22Rv1 (cell line): ENCODE measurements around the gene KLK2.
A peak's percentile ranks its signal among the peaks of the same experiment; 100 is the strongest.

Source experiments
- H3K27ac ChIP-seq: fragments of 450-650 bp; 2 replicates; pipeline ENCODE4 v1.5.1; 2017
- CTCF ChIP-seq: fragments of 450-650 bp; IDR thresholded peaks from 2 replicates; pipeline ENCODE4 v1.5.1; 2017; ENCODE audit warnings: mild to moderate bottlenecking
- ZFX ChIP-seq: fragments of 450-650 bp; IDR thresholded peaks from 2 replicates; pipeline ENCODE4 v1.6.1; 2017; ENCODE audit warnings: antibody characterized with exemption, borderline replicate concordance

Gene KLK2

DNA sequence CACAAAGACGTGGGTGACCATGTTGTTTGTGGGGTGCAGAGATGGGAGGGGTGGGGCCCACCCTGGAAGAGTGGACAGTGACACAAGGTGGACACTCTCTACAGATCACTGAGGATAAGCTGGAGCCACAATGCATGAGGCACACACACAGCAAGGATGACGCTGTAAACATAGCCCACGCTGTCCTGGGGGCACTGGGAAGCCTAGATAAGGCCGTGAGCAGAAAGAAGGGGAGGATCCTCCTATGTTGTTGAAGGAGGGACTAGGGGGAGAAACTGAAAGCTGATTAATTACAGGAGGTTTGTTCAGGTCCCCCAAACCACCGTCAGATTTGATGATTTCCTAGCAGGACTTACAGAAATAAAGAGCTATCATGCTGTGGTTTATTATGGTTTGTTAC lies 5.6 kb downstream of the KLK2 start:
- H3K27ac ChIP-seq, result peak overlapping the region; percentile 100
- no peak for TF ChIP-seq CTCF
- no peak for TF ChIP-seq ZFX

DNA sequence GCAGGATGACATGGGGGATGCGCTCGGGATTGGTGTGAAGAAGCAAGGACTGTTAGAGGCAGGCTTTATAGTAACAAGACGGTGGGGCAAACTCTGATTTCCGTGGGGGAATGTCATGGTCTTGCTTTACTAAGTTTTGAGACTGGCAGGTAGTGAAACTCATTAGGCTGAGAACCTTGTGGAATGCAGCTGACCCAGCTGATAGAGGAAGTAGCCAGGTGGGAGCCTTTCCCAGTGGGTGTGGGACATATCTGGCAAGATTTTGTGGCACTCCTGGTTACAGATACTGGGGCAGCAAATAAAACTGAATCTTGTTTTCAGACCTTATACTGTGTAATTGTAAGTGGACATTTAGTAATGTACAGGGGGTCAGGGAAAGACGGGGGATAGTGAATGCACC lies 7.0 kb downstream of the KLK2 start:
- TF ChIP-seq CTCF, result no peak
- TF ChIP-seq ZFX, result no peak
- H3K27ac ChIP-seq, result peak overlapping the region; percentile 100

DNA sequence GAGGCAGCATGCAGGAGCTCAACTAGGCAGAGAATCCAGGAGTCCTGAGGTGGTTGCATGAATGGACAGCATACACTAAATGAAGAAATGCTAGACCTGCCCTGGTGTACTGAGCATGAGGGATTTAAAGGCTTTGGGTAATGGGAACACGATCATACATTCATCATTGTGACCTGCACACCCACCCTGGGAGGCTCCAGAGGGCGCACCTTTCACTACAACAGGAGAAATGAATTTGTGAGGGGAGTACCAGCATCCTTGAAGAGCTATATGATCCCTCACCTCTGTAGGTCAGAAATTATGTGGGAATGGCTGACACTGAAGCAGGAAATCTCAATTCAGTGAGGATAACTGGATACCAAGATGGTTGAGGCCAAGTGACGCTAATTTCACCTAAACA lies 8.9 kb downstream of the KLK2 start:
- no peak for TF ChIP-seq CTCF
- TF ChIP-seq ZFX, result no peak
- H3K27ac ChIP-seq, result peak overlapping the region; percentile 100

DNA sequence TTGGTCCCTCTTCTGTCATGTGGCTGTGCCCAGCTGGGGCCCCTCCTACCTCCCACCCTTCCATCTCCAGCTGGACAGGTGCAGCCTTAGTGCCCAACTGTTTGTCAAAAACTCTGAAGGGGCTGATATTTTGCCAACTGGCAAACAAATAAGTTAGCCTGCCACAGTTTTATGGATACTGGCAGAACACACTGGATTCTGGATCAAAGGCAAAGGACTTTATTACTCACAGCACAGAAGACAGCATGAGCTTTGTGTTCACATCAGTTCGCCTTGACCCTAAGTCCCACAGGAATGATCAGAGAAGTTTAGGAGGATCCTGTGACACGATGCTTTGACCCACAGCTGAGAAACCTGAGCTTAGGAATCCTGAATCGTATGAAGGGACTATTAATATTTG lies 16.4 kb downstream of the KLK2 start:
- TF ChIP-seq CTCF (no peak), ZFX (no peak)
- peak overlapping the region; percentile 99 for H3K27ac ChIP-seq

DNA sequence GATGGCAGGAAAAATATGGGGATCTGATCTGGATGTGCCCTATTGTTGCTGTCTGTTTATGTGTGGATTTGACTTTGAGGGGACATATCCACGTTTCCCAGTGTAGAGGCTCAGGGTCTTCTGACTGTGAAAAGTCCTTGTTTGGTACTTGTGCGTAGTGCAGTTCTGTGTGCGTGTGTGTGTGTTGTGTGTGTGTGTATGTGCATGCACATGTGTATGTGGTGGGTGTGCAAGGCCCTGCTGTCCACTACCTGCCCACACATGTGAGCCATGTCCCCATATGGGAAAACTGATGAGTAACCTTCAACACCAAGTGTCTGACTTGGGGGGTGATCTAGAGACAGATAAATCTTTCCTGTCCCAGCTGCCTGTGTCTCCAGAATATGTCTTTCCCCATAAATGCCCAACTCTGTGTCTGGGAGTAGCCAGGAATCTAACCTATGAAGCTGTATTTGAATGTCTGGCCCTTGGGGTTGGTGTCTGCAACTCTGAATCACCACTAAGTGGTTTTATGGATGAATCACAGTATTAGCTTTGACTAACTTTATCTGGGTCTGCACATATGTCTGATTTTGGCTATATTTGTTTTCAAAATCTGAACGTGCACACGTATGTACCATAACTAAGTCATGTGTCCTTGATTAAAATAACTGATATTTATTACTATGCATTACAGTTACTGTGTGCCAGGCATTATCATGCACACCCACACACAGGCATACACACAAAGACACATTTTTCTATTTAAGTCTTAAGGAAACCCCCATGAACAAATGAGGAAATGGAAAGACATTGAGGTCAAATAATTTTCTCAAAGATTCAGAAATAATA lies 17.4 kb downstream of the KLK2 start:
- TF ChIP-seq CTCF, result no peak
- no peak for TF ChIP-seq ZFX
- H3K27ac ChIP-seq, result peak overlapping the region; percentile 99

DNA sequence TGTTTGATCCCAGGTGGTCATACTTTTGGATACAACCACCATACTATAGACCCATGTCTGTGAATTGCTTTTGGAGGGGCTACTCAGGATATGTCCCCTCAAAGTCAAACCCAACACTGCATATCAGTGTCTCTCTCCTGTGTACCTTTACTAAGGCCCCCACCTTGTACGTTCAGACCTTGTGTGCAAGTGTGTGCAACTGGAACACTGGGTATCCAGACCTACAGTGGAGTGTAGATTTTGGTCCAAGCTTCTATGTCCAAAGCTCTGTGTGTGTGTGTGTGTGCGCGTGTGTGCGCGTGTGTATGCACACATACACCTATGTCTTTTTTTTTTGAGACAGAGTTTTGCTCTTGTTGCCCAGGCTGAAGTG lies 18.0 kb downstream of the KLK2 start:
- TF ChIP-seq ZFX (no peak), CTCF (no peak)
- H3K27ac ChIP-seq, result peak overlapping the region; percentile 99

DNA sequence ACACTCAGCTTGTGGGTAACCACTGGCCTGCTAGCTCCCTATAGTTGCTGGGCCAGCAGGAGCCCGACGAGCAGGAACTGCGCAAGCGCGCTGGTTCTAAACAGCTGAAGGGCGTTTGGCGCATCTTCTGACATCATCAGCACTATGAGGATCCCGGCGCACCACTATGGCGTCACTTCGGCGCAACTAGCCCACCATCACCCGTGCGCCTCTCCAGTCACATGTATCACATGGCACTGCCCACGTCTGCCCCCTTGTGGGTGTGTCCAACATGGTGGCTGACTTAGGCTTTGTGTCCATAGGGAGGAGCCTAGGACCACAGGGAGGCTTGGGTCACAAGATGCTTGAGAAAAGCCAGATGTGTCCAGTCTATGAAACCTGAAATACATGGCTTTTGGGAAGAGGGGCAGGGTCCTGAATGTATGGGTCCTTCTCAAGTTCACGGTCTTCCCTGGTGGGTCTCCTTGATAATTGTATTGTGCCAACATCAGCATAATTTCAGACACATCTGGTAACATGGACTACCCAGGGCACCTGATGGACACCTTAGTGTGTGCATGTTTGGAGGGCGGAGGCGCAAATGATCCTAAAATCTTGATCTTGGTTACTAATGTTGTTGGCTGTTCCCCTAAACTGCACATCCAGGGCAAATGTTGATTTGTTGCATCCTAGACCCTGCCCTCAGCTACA lies 20.0 kb downstream of the KLK2 start:
- H3K27ac ChIP-seq, result peak overlapping the region; percentile 99
- TF ChIP-seq ZFX (no peak), CTCF (peak; percentile 38)
